Adipocyte (in vitro differentiated cells): ENCODE data around the gene ASAH2.
"Not testable (repeated sequence)": the region's sequence is repeated elsewhere in the genome, so short reads cannot be mapped to it uniquely, and the experiment has no call there.

Experiments used
- DNase-seq: peaks from one replicate; pipeline ENCODE4 v3.0.0-alpha.2; 2015; ENCODE audit warnings: low read depth
- H3K27me3 ChIP-seq: replicated peaks from 2 replicates; pipeline ENCODE4 v1.7.0; 2013; ENCODE audit warnings: mild to moderate bottlenecking, low read length, moderate library complexity; ENCODE audit not compliant: control insufficient read depth, insufficient read depth
- H3K36me3 ChIP-seq: 2 replicates; pipeline ENCODE4 v1.7.0; 2013; ENCODE audit warnings: low read length, mild to moderate bottlenecking, moderate library complexity; ENCODE audit not compliant: control insufficient read depth, insufficient read depth, severe bottlenecking
- H3K4me1 ChIP-seq: 2 replicates; pipeline ENCODE4 v1.7.0; 2013; ENCODE audit warnings: mild to moderate bottlenecking, low read length, moderate library complexity; ENCODE audit not compliant: control insufficient read depth, insufficient read depth
- H3K4me3 ChIP-seq: 2 replicates; pipeline ENCODE4 v1.7.0; 2013; ENCODE audit warnings: mild to moderate bottlenecking, low read length, moderate library complexity
- H3K9ac ChIP-seq: 2 replicates; pipeline ENCODE4 v1.7.0; 2013; ENCODE audit warnings: mild to moderate bottlenecking, low read length, moderate library complexity
- H3K9me3 ChIP-seq: 2 replicates; pipeline ENCODE4 v1.7.0; 2013; ENCODE audit warnings: mild to moderate bottlenecking, low read length, moderate library complexity; ENCODE audit not compliant: control insufficient read depth

The ASAH2 gene

GRCh38 chr10:50250096-50250854 lies 1.0 kb downstream of the ASAH2 start:
- Histone ChIP-seq H3K9ac (no peak overlapping the region), H3K36me3 (no peaks in the 10 kb centered on the region), H3K4me3 (no peak overlapping the region), H3K27me3 (peaks cover 11% of the 10 kb centered on the region), H3K4me1 (no peaks in the 10 kb centered on the region), H3K9me3 (no peaks in the 10 kb centered on the region)
- no peak for DNase-seq

GRCh38 chr10:50248598-50248997 lies 2.7 kb downstream of the ASAH2 start:
- H3K4me3 ChIP-seq, result no peak overlapping the region
- H3K27me3 ChIP-seq, result peaks cover 11% of the 10 kb centered on the region
- no peaks in the 10 kb centered on the region for H3K9me3 ChIP-seq
- DNase-seq, result no peak
- no peak overlapping the region for H3K9ac ChIP-seq
- no peaks in the 10 kb centered on the region for H3K36me3 ChIP-seq
- no peaks in the 10 kb centered on the region for H3K4me1 ChIP-seq

DNA sequence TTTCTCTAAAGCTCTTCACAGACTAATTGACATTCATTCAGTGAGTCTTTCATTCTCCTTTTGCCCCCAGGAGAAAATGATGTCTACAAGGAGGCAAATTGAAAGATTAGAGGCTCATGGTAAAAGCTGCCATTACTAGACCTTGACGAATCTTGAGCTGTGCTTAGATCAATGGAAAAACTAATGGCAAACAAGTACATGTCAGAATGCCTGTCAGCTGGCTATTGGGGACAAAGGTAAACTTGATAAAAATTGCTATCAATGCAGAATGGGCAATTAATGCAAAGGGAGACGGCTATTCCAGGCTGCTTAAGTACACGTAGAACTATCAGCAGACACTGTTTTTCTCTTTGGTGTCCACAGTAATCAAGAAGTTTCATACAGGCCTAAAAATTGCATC lies 3.3 kb downstream of the ASAH2 start:
- H3K9ac ChIP-seq, result no peak overlapping the region
- no peak for DNase-seq
- H3K36me3 ChIP-seq, result no peaks in the 10 kb centered on the region
- H3K4me1 ChIP-seq, result no peaks in the 10 kb centered on the region
- H3K27me3 ChIP-seq, result peaks cover 11% of the 10 kb centered on the region
- H3K9me3 ChIP-seq, result no peaks in the 10 kb centered on the region
- no peak overlapping the region for H3K4me3 ChIP-seq

GRCh38 chr10:50244201-50244600 lies 7.1 kb downstream of the ASAH2 start:
- no peaks in the 10 kb centered on the region for H3K9me3 ChIP-seq
- no peak overlapping the region for H3K4me3 ChIP-seq
- no peak overlapping the region for H3K9ac ChIP-seq
- DNase-seq, result no peak
- peaks cover 6% of the 10 kb centered on the region for H3K27me3 ChIP-seq
- no peaks in the 10 kb centered on the region for H3K36me3 ChIP-seq
- no peaks in the 10 kb centered on the region for H3K4me1 ChIP-seq

DNA sequence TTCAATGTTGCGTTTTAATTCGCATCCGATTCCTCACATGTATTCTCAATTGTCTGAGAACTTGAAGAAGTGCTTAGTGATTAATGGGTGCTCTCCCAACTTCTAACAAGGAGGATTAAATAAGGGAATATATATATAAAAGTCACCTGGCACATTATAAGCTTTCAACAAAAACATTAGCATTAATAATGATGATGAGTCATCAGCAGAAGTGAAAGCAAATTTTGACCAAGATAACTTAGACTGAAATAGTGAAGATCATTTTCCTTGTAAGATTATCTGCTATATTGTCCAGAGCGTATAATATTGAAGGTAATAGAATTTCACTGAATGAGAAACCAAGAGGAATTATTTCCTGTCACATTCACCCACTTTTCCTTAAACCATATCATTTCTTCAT lies 8.5 kb downstream of the ASAH2 start:
- Histone ChIP-seq H3K4me1 (no peaks in the 10 kb centered on the region), H3K36me3 (no peaks in the 10 kb centered on the region), H3K4me3 (no peak overlapping the region), H3K9ac (no peak overlapping the region), H3K27me3 (peaks cover 6% of the 10 kb centered on the region), H3K9me3 (no peaks in the 10 kb centered on the region)
- no peak for DNase-seq

- not testable (repeated sequence) for H3K4me3 ChIP-seq, H3K9ac ChIP-seq, H3K9me3 ChIP-seq, DNase-seq, H3K36me3 ChIP-seq, H3K27me3 ChIP-seq, H3K4me1 ChIP-seq
Observed at GRCh38 chr10:50241478-50241877, 9.8 kb downstream of the ASAH2 start.

DNA sequence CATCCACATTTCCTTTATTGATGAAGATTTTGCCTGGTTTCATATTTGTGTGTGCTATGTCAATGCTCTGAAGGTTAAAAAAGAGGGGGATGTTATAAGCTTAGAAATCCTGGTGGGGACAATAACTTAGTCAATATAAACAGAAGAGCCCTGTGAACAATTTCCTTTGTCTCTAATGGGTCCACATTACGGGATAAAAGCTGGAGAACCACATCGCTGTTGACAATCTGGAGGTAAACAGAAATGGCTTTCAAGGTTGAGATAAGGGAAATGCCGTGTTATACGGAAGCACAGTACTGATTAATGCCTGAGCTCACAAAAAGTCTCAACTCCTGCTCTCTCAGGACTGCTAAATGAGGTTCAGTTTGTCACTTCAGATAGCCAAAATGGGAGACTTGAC lies 16.8 kb downstream of the ASAH2 start:
- no peak overlapping the region for H3K9ac ChIP-seq
- H3K4me1 ChIP-seq, result no peaks in the 10 kb centered on the region
- H3K36me3 ChIP-seq, result no peaks in the 10 kb centered on the region
- no peak for DNase-seq
- H3K27me3 ChIP-seq, result no peaks in the 10 kb centered on the region
- no peak overlapping the region for H3K4me3 ChIP-seq
- H3K9me3 ChIP-seq, result no peaks in the 10 kb centered on the region

DNA sequence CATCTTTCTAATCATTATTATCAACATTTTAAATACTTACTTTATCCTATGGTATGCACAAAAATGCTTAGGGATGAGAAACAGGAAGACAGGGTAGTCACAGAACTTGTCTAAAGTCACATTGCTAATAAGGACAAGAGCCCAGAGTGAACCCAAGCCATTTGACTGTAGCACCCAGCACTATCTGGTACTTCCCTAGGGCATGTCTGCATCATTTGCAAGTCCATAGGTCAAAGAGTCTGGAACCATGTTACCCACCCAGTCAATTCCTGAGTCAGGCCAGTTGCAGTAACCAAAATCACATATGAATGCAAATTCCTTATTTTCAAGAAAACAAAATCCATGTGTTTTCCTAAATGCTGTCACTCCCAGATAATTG lies 19.1 kb downstream of the ASAH2 start:
- no peaks in the 10 kb centered on the region for H3K4me1 ChIP-seq
- no peak overlapping the region for H3K4me3 ChIP-seq
- H3K36me3 ChIP-seq, result no peaks in the 10 kb centered on the region
- H3K9me3 ChIP-seq, result no peaks in the 10 kb centered on the region
- no peaks in the 10 kb centered on the region for H3K27me3 ChIP-seq
- no peak for DNase-seq
- H3K9ac ChIP-seq, result no peak overlapping the region

DNA sequence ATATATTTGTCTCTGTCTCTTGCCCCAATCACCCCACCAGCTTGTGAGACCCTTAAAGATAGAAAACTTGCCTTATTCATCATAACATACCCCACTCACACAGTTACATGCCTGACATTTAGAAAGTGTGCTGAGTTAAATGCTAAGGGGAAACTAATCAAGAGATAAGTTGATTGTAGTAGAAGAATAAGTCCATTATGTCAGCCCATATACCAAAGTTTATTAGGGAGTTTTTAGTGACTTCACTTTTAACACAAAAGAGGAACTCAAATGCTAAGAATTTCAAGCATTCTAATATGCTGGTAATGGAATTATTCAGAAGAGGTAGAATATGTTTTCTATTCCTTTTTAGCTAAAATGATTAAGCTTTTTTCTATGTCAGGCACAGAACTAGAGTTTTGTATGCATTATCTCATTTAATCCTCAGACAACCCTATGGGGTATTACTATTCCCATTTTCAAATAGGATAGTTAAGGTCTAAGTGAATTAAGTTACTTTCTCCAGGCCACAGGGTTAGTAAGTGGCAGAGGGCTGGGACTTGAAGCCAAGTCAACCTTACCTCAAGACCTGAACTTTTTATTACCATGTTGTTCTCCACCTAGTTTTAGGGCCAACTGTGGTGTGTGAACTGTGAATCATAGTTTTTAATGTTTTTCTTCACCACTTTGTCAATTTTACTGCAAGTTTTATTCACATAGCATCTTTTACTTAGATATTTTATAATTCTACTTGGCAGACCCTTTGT lies 19.6 kb downstream of the ASAH2 start:
- Histone ChIP-seq H3K4me1 (no peaks in the 10 kb centered on the region), H3K27me3 (no peaks in the 10 kb centered on the region), H3K36me3 (no peaks in the 10 kb centered on the region), H3K9me3 (no peaks in the 10 kb centered on the region), H3K9ac (no peak overlapping the region), H3K4me3 (no peak overlapping the region)
- no peak for DNase-seq

GRCh38 chr10:50229460-50229859 lies 21.9 kb downstream of the ASAH2 start:
- Histone ChIP-seq H3K27me3 (no peaks in the 10 kb centered on the region), H3K4me3 (no peak overlapping the region), H3K36me3 (no peaks in the 10 kb centered on the region), H3K9ac (no peak overlapping the region), H3K9me3 (no peaks in the 10 kb centered on the region), H3K4me1 (no peaks in the 10 kb centered on the region)
- no peak for DNase-seq

DNA sequence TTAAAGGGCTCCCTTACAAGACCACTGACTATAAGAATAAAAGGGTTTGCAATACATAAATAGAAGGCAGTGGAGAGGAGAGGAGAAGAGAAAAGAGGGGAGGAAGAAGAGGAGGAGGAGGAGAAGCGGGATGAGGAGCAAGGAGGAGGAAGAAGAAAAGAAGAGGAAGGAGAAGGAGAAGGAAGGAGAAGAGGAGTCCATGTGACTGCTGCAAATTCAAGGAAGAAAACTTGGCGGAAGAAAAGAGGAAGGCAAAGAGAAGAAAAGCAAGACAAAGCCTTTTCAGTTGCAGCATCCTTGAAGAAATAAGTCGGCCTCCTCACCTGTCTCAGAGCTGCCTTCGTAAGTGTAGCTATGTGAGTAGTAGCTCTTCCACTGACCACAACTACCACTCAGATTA lies 22.6 kb downstream of the ASAH2 start:
- Histone ChIP-seq H3K4me3 (no peak overlapping the region), H3K27me3 (no peaks in the 10 kb centered on the region)

More for the DNA sequence above, 22.6 kb downstream of the ASAH2 start:
- no peak for DNase-seq
- Histone ChIP-seq H3K9ac (no peak overlapping the region), H3K4me1 (no peaks in the 10 kb centered on the region), H3K36me3 (no peaks in the 10 kb centered on the region), H3K9me3 (no peaks in the 10 kb centered on the region)
